Measurements from ENCODE around the gene COL4A6. TPM values are rescaled to one million over a fixed set of nuclear protein-coding genes. Genes with fewer than 3 reads are reported as not detected.

COL4A6 gene
- total RNA-seq, 1 donor from 2014 or later, result 1.8 TPM

- Histone ChIP-seq H3K27ac (no peak overlapping the region), H3K4me3 (no peak overlapping the region), H3K27me3 (no peaks in the 10 kb centered on the region), H3K4me1 (no peaks in the 10 kb centered on the region), H3K36me3 (no peaks in the 10 kb centered on the region), H3K9me3 (no peaks in the 10 kb centered on the region)
- TF ChIP-seq, protein P1, sequence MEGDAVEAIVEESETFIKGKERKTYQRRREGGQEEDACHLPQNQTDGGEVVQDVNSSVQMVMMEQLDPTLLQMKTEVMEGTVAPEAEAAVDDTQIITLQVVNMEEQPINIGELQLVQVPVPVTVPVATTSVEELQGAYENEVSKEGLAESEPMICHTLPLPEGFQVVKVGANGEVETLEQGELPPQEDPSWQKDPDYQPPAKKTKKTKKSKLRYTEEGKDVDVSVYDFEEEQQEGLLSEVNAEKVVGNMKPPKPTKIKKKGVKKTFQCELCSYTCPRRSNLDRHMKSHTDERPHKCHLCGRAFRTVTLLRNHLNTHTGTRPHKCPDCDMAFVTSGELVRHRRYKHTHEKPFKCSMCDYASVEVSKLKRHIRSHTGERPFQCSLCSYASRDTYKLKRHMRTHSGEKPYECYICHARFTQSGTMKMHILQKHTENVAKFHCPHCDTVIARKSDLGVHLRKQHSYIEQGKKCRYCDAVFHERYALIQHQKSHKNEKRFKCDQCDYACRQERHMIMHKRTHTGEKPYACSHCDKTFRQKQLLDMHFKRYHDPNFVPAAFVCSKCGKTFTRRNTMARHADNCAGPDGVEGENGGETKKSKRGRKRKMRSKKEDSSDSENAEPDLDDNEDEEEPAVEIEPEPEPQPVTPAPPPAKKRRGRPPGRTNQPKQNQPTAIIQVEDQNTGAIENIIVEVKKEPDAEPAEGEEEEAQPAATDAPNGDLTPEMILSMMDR (IDR thresholded peaks at IDR 0.05), result no peak
- ATAC-seq, result no peak
- no peak for DNase-seq
- intact Hi-C loops (cut with DNase I), result no loop called here
Observed at GRCh38 chrX:108123591-108124366, 314.4 kb downstream of the COL4A6 start.

DNA sequence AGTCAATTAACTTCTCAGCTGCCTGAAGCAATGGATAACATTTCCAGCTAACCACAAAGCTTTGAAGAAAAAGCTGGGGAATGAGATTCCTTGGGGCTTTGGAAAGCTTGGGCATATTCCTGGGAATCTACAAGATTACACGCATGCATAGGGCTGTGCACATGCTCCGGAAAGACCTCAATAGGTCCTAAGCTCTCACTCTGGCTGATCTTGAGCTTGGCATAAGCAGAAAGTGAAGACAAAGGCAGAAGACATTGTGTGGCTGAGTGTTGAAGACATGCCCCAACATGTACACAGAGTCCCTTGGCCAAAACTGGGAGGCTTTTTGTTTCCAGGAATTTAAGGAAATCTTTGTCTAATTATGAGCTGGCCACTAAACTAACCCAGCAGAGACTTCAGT, 315.5 kb downstream of the COL4A6 start:
- Histone ChIP-seq H3K9me3 (no peaks in the 10 kb centered on the region), H3K36me3 (no peaks in the 10 kb centered on the region), H3K27ac (no peak overlapping the region), H3K4me1 (no peaks in the 10 kb centered on the region), H3K27me3 (no peaks in the 10 kb centered on the region), H3K4me3 (no peak overlapping the region)
- intact Hi-C loops (cut with DNase I), result no loop called here
- TF ChIP-seq, protein P1 (IDR thresholded peaks at IDR 0.05), result no peak
- no peak for DNase-seq
- ATAC-seq, result no peak

GRCh38 chrX:108121291-108121690, 316.9 kb downstream of the COL4A6 start:
- ATAC-seq, result no peak
- TF ChIP-seq, protein P1 (IDR thresholded peaks at IDR 0.05), result no peak

DNA sequence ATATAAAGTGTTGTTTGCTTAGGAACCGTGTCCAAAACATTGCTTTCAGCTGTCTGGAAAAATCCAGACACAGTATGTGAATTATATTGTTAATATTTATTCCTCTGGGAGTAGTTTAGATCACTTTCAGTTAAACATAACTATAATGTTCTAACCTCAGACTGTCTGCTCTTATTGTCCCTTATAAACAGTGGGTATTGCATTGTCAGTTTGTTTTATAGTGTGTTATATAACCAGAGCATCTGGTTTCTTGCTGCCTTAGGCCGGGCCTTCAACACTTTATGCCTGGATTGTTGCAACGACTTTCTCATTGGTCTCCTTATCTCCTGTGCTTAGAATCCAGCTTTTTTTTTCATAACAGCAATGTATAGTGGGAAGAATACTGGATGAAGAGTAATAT, 320.2 kb downstream of the COL4A6 start:
- TF ChIP-seq, protein P1 (IDR thresholded peaks at IDR 0.05), result no peak
- Histone ChIP-seq H3K27me3 (no peaks in the 10 kb centered on the region), H3K4me3 (no peak overlapping the region), H3K9me3 (no peaks in the 10 kb centered on the region), H3K27ac (no peak overlapping the region), H3K4me1 (no peaks in the 10 kb centered on the region), H3K36me3 (no peaks in the 10 kb centered on the region)
- intact Hi-C loops (cut with DNase I), result no loop called here
- no peak for ATAC-seq
- DNase-seq, result no peak

More at GRCh38 chrX:108121291-108121690, 316.9 kb downstream of the COL4A6 start:
- intact Hi-C loops (cut with DNase I), result no loop called here
- no peak overlapping the region for H3K27ac ChIP-seq
- H3K9me3 ChIP-seq, result no peaks in the 10 kb centered on the region
- H3K4me3 ChIP-seq, result no peak overlapping the region
- H3K4me1 ChIP-seq, result no peaks in the 10 kb centered on the region
- no peaks in the 10 kb centered on the region for H3K36me3 ChIP-seq
- DNase-seq, result no peak
- H3K27me3 ChIP-seq, result no peaks in the 10 kb centered on the region

DNA sequence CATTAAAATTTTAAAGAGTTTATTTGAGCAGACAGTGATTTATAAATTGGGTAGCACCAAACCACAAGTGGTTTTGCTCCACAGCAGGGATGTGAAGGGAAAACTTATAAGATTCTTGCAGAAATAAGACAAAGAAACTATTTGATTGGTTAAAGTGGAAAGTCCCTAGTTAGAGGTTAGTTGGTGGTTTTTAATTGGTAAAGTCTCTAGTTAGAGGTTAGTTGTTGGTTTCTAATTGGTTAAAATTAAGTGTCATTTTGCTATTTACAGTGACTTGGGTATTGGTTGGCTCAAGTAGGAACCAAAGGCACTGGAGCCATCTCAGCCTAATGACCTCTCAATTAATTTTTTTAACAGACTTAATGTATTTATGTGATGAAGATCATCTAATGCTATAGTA, 323.7 kb downstream of the COL4A6 start:
- no peaks in the 10 kb centered on the region for H3K9me3 ChIP-seq
- H3K4me1 ChIP-seq, result no peaks in the 10 kb centered on the region
- H3K4me3 ChIP-seq, result no peak overlapping the region
- no peaks in the 10 kb centered on the region for H3K27me3 ChIP-seq
- TF ChIP-seq, protein P1 (IDR thresholded peaks at IDR 0.05), result no peak
- DNase-seq (no peak), ATAC-seq (no peak)
- intact Hi-C loops (cut with DNase I), result no loop called here
- H3K36me3 ChIP-seq, result no peaks in the 10 kb centered on the region
- no peak overlapping the region for H3K27ac ChIP-seq

Other genes starting within 250 kb of the COL4A6 start
- 26.6 TPM for gene COL4A5, start 1.4 kb upstream of the COL4A6 start, total RNA-seq

Measured in upper lobe of right lung (tissue), 1 donor.